ENCODE measurements around the gene CDK6.
"Not testable (repeated sequence)": the region's sequence is repeated elsewhere in the genome, so short reads cannot be mapped to it uniquely, and the experiment has no call there.

Gene CDK6

DNA sequence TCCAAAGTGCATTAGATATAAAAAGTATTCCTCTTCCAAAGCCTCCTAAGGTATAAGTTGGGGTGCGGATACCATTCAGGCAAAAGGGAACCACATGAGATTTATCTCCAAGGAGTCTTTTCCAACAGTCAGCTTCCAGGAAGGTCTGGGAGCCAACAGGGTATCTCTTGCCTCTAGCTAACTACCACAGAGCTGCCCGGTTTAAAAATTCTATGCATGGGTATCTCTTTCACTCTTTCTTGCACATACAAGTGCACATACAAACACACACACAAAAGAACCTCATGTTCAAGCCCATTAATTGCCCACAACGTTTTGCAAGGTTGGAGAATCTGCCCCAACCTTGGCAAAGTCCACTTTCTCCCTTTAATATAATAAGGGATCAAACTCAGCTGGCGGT is 80.7 kb downstream of the CDK6 start:
- no peak for DNase-seq

DNA sequence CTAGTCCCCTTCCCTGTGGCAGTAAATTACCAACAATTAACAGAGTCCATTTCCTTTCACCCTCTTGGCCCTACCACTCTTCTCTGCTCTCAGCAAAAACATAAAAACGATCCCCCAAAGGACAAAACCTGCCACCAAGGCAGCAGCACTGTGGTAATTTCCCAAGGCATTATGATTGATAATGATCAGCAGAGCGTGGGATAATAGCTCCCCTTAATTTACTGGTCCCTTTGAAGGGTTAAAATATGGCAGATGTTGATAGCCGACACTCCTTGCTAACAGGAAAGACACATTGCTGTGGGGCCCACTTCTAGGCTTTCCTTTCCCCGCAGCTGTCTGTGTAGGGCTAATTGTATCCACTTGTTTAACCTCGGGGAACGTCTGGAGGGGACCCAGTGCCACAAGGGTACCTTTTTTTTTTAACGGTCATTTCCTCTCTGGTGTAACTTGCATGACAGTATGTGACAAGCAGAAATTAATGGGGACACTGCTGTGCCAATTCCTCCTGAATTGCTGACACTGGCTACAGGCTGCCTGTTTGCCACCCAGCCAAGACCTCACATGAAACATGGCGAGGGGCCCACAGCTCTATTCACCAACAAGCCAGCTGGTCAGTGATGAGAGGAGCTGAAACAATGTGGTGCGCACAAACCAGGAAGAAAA is 81.3 kb downstream of the CDK6 start:
- DNase-seq: peak; percentile 64

DNA sequence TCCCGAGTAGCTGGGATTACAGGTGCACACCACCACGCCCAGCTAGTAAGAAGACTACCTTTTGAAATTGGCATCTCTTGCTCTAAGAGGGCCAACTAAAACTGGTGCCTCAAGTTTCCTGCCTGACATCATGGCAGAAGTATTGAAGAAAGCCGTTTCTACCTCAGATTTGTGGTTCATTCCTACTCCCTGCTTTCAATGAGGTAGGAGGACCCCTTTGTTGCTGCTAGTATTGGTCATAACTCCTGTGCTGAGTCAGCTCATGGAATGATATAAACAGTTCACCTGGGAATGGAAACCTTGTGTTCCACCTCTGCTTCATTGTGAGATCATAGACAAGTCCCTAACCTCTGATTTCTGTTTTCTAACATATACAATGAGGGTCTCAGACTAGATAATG is 82.8 kb downstream of the CDK6 start:
- DNase-seq: no peak

DNA sequence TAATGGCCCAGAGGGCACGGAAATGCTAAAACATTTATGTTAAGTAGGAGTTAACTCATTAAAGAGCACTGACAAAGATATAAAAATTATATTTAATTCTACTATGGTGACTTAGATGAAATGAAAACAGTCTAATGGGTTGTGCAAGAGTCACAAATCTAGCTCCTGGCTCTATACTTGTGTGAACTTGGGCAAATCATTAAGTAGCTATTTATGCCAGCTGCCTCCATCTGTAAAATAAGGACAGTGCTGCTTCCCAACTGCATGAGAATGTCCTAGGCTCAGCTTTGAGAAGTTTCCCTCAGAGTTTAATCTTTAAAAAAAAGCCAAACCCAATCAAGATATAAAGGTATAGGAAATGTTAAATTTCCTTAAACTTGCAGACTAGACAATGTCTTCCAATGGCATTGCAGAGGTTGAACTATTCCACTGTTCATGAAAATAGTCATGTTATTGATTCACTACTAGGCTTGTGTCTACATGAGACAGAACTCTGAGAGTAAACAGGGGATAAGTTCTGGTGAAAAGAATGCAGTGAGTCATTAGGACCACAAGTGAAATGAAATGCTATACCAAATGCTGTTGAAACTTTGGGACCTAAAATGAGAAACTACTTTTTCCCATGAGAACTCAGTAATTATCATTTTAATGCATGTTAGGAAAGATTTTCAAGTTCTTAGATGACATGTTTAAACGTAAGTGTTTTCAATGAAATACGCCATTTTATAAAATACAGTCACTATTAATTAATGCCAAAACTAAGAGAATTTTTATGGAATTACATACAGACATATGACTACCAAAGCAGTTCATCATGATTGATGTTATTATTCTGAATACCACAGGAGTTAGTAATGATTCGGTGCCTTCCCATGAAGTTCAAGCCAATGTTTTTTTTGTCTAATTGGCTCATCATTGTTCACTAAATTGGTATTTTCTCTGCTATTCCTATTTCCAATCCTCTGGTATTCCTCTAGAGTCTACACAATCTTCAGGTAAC is 84.2 kb downstream of the CDK6 start:
- no peak for DNase-seq

DNA sequence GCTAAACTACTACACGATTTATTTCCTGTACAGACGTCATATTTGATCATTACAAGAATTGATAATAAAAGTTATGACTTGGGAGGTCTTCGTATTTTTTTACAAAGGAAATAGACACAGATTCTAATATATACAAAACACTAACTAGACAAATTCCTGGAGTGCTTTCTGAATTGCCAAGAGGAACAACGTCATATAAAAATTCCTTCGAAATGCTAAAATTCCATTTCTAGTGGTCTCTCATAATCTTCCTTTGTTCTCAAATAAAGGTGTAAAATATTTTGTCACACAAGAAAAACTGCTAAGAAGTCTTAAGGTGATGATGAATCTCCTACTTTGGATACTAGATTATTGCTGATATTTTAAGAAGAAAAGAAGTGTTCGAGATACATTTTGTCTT is 85.4 kb downstream of the CDK6 start:
- DNase-seq: no peak

DNA sequence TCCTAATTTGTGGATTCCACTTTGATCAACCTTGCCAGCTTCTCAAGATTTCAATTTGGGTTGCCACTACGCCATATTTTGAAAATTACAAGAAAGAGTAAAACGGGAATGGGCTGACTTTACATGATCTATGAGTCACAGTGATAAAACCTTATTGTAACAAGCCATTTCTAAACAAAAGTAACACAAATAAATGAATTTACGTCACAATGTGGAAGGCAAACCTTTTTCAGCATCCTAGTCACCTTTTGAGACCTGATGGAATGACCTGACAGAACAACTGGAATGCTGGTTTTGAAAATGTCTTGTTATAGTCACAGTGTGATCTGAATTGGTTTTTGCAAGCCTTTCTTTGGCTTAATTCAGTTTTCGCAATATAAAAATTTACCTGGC is 85.9 kb downstream of the CDK6 start:
- no peak for DNase-seq

DNA sequence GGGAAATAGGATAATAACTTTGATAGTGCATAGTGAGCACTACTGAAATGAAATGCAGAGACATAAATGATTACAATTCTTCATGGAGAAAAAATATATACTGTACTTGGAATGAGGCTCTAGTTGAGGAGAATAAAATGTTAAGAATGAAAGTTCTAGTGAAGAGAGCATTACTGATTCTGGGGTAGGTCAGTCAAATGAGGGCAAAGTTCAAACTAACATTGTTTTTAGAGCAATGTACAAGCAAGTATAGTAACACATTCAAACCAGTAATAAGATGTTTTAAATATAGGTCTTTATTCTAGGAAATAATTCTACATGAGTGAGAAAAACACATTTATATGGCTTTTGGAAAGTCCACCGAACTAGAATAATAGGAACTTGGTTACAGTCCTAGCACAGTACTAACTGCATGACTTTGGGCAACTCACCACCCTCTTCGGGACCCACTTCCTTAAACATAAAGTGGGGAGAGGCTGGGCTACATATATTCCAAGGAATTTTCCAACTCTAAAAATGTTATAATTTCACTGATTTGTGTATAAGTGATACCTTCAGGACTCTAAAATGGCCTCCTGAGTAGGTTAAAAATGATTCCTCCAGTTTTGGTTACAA is 86.4 kb downstream of the CDK6 start:
- no peak for DNase-seq

DNA sequence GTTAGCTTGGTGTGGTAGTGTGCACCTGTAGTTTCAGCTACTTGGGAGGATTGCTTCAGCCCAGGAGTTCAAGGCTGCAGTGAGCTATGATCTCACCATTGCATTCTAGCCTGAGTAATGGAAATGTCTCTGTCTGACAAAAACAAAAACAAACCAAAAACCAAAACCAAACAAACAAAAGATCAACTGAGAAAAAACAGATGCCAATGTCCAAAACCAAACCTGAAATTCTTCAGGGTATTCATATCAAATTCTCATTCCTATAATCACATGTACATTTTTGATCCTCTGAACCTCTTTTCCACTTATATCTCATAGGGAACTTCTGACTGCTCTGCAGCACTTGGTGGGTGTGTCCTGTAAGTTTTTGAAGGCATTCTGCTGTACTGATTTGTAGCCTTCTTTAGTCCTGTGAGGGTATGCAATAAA is 87.0 kb downstream of the CDK6 start:
- no peak for DNase-seq

DNA sequence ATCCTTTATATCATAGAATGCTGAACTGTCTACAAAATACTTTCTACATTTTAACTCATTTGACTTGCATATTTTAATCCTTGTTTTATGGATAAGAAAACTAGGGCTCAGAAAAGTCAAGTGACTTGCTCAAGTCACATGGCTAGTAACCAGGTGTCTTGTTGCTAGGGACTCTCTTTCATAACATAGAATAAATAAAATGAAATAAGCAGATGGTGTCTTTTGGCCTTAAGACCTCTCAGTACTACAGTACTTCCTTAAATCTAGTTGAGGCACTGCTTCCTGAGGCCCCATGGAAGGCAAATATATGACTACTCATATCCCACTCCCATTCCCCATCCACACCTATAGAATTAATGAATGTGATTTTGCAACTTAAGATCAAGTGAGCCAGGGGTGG is 87.9 kb downstream of the CDK6 start:
- no peak for DNase-seq

DNA sequence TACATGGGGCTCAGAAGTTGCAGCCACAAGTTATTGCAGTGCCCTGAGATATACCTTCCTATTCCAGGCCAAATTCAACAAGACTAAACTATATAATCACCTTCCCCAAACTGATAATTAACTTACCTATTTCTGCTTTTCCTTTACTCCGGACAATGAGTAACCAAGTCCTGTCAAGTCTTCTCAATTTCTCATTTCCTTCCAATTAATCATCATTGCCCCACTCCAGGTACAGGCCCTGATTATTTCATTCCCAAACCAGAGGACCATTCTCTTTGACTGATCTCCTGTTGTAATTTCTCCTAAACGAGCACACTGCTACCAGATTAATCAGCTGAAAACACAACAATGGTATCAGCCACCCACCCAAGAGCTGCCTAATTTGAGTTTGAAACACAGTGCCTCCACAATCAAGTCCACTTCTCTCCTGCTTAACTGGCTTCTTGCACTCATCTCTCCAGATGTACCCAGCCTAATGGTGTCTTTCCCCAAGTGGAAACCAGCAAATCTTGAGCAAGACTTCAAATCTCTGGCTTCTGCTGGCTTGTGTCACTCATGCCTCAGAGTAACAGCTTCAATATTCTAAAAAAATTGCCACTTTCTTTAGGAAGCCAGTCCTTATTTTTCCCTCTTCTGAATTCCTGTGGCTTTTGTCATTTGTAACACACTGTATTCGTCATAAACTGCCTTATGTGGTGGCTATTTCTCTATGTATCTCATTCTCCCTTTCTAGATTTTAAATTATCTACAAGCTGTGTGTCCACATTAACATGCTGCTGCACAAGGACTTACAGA is 89.1 kb downstream of the CDK6 start:
- DNase-seq: no peak

DNA sequence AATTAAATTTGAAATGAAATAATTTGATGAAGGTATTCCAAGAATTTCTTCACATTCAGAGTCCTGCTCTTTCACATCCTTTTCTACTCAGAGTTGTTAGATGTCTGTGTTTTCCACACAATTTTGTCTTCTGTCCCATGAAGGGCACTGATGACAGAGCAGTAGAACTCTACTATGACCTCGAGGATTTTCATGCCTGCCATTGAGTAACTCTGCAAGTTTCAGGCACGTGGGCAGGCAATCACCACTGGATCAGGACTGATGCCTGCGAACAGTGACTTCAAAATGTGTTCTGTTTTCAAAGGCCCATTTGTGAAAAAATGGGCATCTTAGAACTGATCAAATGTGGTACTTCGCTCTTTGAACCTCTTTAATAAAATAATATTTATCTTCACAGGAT is 91.1 kb downstream of the CDK6 start:
- DNase-seq: no peak

DNA sequence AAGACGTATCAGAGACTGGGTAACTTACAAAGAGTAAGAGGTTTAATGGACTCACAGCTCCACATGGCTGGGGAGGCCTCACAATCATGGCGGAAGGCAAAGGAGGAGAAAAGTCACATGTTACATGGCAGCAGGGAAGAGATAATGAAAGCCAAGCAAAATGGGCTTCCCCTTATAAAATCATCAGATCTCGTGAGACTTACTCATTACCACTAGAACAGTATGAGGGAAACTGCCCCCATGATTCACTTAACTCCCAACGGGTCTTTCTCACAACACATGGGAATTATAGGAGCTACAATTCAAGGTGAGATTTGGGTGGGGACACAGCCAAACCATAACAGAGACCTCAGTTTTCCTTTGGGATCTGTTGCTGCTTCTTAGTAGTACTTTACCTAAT is 92.2 kb downstream of the CDK6 start:
- not testable (repeated sequence) for DNase-seq

DNA sequence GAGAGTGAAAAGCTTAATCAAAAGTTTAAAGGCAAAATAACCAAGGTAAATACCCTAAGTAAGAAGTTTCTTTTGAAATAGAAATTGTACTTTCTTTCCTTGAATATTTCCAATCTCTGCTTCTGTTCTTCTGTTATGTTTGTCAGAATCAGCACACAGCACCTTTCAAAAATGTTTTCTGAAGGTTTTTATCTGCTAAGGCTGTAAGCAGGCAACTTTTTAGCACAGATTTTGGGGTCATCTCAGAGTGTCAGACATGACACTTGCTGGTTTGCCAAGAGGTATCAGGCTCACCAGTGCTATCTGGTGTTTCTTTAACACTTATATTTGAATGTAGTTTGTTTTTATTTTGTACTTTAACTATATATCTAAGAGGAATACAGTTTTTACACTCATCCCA is 94.2 kb downstream of the CDK6 start:
- DNase-seq: no peak

DNA sequence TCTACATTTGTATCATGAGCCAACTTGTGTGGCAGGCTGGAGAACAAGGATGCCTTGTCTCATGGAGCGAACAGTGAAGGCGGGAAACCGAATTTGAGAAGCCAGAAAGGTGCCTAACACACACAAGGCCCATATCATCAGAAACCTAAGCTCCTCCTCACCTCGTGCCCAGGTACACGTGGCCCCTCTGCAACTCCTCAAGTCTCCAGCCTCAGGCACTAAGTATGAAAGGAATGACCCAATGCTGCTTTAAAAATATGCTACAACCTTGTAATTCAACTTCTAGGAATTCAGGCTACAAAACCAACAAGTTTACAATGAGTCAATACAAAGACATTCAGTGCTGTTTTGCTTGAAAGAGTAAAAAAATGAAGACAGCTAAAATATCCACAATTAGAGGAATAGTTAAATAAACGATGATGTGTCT is 95.7 kb downstream of the CDK6 start:
- DNase-seq: no peak

DNA sequence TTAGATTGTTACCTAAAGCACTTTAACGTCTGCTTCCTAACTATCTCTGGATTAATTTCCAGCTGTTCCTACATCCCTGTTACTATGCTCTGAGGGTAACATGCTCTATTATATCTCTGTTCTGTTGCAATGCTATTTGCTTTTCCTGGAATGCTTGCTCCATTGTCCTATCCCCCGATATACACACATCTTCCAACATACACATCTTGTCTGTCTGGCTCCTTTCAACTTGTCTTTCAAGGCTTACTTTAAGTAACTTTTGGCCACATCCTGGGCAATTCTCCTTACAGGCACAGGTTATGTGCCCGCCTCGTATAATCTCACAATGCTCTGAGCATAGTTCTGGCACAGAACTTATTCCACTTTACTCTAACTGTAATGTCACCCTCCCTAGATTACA is 96.2 kb downstream of the CDK6 start:
- no peak for DNase-seq

DNA sequence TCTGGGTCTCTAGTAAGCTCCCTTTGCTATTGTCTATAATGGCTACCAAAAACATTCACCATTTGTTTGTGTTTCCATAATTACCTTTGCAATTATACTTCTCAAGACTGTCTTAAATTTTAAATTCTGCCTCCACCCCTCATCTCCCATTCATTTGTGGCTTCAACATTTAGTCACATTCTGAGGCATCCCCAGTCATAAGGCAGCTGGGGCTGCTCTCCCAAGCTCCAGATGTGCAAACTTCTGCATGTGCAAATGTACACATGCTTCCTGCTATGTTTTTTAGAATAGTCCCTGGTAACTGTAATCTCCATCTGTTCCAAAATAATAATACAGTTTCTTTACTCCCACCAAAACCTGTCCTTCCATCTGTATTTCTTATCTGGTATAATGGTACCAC is 97.3 kb downstream of the CDK6 start:
- DNase-seq: no peak

DNA sequence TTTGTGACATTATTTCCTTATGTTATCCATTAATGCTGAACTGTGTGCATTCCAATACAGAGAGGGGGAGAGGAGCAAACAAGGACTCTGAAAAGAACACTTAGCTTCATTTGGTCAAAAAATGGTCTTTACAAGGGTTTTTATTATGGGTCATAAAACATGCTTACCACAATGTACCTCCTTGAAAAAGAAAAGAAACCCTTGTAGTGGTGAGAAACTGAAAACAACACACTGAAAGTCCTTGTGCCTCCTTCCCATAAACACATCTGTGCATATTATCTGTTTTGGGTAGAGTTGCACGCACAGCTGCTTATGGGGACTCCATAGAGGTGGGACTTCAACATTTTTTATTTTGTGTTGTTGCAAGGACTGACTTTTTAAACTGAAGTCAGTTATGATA is 98.7 kb downstream of the CDK6 start:
- no peak for DNase-seq

DNA sequence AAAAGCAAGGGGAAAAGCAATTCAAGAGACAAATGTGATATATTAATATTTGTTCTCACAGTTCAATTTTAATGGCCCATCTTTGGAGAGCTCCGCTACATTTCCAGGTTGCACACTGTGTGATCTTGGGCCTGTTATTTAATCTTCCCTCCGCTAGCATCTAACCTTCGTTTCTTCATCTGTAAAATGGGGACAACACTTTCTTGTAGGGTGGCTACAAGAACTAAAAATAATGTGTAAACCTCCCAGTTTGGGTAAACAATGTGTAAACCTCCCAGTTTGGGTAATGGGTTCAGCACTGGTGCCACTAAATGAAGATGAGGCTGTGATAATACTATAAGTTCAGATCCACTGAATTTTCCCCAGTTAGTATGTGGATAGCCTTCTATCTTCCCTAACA is 99.5 kb downstream of the CDK6 start:
- no peak for DNase-seq

DNA sequence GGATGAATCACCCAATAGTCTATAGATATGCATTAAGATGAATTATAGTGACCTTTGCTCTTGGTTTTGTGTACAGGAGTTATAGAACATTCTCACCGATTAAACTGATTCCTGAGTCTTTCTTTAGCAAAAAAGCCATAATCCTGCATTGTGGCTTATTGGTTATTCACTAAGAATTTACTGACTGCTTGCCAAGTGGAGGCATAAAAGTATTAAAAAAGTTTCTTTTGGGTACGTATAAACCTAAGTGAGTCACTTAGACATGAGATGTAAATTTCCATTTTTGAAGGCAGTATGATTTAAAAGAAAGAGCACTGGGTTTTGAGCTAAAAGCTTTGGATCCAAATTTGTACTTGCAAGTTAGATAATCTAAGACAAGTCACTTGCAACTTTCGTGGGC is 100.7 kb downstream of the CDK6 start:
- no peak for DNase-seq

DNA sequence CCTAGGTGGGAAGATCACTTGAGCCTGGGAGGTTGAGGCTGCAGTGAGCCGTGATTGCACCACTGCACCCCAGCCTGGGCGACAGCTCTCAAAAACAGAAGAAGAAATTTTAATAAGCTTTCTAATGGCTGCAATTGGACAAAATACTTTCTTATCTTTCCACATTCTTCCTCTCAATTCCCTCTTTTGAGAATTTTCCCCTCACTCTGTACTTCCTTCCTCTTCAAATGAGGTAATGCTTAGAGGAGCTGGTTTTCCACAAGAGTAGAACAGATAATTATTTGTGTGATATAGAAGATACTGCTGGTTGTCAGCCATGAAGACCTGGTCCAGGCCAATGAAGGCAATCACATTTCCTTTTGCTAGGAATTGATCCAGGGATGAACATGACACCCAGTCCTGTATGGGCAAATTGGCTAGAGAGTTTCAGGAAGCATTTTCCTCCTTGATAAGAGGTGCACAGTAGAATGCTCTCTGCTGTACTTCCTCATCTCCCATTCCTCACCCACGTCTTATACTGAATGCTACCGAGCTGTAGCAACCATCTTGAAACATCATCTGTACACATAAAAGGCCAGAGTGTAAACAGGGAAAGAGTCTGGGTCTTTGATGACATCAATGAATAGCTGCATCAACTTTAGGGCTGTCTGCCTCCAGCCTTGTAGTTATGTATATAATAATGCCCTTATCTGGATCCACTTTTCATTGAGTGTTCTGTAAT is 103.9 kb downstream of the CDK6 start:
- DNase-seq: no peak

DNA sequence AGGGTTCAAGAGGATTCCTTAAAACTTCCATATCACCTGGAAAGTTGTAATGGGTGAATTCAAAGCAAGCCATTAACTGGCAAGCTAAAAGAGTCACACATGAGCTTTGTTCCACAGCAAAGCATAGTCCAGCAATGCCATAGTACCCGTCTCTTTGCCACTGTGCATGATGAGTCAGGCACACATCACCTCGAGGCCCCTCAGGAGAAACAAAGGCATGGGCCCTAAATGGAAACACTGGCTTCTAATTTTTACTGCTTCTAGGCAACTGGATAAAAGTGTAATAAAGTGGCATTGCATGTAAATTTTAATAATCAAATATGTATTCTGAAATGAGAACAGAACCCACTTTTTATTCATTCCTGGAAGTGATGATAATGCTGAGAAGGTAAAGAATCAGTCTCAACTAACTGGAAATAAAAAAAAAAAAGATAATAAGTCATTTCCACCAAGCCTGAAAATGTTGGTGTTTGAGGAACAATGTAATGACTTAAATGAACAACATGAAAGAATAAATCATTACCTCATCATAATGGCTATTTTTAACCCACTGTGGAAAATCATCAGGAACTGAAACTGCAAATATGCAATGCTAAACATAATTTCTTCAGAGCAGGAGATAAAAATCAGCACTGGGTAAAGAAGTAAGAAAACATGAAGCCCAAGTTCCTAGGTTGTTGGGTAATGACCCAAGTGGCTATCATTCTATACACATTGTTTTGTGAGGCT is 104.9 kb downstream of the CDK6 start:
- no peak for DNase-seq

DNA sequence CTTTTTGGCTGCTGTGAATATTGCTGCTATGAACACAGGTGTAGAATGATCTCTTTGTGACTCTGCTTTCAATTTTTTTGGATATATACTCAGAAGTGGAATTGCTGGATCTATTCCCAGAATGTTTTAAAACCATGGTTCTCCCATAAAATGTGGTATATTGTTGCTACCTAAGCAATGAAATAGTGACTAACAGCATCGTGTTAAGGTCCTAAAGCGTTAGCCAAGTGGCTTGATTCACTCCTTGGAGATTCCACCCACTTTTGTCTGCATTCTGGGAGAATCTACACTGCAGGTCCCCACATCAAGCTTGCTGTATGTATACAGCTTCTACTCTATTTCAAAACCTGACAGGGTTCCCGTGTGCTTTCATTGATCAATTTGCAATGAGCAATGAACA is 105.6 kb downstream of the CDK6 start:
- no peak for DNase-seq

Data from NCI-H2171 (cell line).